ENCODE data around the gene SUN2. TPM values are rescaled to one million over a fixed set of nuclear protein-coding genes. Genes with fewer than 3 reads are reported as not detected.

Gene SUN2
- total and polyA plus RNA-seq, 2 of the 13 experiments (the other 11 are each of a cell fraction or from before 2014, with no cell fraction given), result 45.6 to 56.6 TPM

DNA sequence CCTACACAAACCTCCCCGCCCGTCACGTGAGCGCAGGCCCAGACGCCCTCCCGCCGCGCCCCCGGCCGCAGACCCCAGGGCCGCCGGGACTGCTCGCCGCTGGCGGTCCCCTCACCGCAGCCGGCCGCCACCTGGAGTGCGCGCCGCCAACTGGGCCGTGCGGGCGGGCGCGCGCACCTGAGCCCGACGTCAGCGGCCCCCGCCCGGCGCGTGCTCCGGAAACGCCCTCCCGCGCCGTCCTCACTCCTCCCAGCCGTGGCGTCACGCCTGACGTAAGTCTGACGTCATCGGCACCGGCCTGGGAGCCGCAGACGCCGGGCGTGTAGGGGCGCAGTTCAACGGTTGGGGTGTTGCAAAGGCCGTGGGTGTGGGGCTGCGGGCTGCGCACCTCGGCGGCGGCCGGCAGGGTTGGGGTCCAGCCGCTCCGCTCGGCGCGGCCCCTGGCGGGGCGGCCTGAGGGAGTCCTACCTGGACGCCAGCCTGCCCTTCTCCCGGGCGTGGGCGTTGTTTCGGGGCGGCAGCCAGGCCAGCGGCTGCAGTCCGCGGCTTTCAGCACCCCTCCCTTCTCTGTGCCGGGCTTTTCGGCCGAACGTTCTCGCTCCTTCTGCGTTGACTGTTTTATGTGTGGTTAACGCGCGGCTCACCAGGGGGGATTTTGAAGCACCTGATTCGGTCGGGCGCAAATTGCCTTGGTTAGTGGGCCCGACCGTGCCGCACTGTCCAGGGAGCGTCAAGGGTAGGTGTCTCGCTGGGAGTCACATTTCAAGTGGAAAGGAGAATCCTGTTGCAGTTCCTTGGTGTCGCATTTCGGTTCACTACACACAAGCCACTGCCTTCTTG, 54.8 kb downstream of the SUN2 start, which contains the start of gene JOSD1 (continued):
- TF ChIP-seq, protein P1, sequence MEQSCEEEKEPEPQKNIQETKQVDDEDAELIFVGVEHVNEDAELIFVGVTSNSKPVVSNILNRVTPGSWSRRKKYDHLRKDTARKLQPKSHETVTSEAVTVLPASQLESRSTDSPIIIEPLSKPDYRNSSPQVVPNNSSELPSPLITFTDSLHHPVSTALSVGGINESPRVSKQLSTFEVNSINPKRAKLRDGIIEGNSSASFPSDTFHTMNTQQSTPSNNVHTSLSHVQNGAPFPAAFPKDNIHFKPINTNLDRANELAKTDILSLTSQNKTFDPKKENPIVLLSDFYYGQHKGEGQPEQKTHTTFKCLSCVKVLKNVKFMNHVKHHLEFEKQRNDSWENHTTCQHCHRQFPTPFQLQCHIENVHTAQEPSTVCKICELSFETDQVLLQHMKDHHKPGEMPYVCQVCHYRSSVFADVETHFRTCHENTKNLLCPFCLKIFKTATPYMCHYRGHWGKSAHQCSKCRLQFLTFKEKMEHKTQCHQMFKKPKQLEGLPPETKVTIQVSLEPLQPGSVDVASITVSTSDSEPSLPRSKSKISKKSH (CRISPR knock-in tag; IDR thresholded peaks at IDR 0.05; ENCODE audit: borderline replicate concordance), result no peak
- TF ChIP-seq, protein P2, sequence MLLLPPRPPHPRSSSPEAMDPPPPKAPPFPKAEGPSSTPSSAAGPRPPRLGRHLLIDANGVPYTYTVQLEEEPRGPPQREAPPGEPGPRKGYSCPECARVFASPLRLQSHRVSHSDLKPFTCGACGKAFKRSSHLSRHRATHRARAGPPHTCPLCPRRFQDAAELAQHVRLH (CRISPR knock-in tag; IDR thresholded peaks at IDR 0.05; ENCODE audit: borderline replicate concordance, low read depth), result no peak
- TF ChIP-seq, protein P3, sequence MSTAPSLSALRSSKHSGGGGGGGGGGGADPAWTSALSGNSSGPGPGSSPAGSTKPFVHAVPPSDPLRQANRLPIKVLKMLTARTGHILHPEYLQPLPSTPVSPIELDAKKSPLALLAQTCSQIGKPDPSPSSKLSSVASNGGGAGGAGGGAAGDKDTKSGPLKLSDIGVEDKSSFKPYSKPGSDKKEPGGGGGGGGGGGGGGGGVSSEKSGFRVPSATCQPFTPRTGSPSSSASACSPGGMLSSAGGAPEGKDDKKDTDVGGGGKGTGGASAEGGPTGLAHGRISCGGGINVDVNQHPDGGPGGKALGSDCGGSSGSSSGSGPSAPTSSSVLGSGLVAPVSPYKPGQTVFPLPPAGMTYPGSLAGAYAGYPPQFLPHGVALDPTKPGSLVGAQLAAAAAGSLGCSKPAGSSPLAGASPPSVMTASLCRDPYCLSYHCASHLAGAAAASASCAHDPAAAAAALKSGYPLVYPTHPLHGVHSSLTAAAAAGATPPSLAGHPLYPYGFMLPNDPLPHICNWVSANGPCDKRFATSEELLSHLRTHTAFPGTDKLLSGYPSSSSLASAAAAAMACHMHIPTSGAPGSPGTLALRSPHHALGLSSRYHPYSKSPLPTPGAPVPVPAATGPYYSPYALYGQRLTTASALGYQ (CRISPR knock-in tag; IDR thresholded peaks at IDR 0.05), result peak; percentile 55; the same call in 1 of the 2 replicates
- TF ChIP-seq DMAP1 (CRISPR knock-in tag; IDR thresholded peaks at IDR 0.05), result peak; percentile 61; the same call in 1 of the 2 replicates
- TF ChIP-seq, protein P4, sequence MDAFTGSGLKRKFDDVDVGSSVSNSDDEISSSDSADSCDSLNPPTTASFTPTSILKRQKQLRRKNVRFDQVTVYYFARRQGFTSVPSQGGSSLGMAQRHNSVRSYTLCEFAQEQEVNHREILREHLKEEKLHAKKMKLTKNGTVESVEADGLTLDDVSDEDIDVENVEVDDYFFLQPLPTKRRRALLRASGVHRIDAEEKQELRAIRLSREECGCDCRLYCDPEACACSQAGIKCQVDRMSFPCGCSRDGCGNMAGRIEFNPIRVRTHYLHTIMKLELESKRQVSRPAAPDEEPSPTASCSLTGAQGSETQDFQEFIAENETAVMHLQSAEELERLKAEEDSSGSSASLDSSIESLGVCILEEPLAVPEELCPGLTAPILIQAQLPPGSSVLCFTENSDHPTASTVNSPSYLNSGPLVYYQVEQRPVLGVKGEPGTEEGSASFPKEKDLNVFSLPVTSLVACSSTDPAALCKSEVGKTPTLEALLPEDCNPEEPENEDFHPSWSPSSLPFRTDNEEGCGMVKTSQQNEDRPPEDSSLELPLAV (CRISPR knock-in tag; conservative IDR thresholded peaks at IDR 0.05; ENCODE audit: low read depth), result 0 out of 2 replicates have a peak, but pooled peaks have one; percentile 35
- TF ChIP-seq, protein P5, sequence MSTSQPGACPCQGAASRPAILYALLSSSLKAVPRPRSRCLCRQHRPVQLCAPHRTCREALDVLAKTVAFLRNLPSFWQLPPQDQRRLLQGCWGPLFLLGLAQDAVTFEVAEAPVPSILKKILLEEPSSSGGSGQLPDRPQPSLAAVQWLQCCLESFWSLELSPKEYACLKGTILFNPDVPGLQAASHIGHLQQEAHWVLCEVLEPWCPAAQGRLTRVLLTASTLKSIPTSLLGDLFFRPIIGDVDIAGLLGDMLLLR (CRISPR knock-in tag; IDR thresholded peaks at IDR 0.05), result 0 out of 2 replicates have a peak, but pooled peaks have one; percentile 14
- TF ChIP-seq SP1 (IDR thresholded peaks at IDR 0.05), result no peak
- TF ChIP-seq SP1 (CRISPR knock-in tag; IDR thresholded peaks at IDR 0.05), result peak; percentile 78
- TF ChIP-seq SIX1 (CRISPR knock-in tag; IDR thresholded peaks at IDR 0.05; ENCODE audit: borderline replicate concordance), result no peak
- no peak for TF ChIP-seq STAG1 (CRISPR knock-in tag; IDR thresholded peaks at IDR 0.05)
- TF ChIP-seq ATF7-NPFF (CRISPR knock-in tag; IDR thresholded peaks at IDR 0.05; ENCODE audit: low read depth), result peak; percentile 78; the same call in 1 of the 2 replicates
- TF ChIP-seq MED1 (CRISPR knock-in tag; IDR thresholded peaks at IDR 0.05), result peak; percentile 80; the same call in 1 of the 2 replicates
- TF ChIP-seq, protein P6, sequence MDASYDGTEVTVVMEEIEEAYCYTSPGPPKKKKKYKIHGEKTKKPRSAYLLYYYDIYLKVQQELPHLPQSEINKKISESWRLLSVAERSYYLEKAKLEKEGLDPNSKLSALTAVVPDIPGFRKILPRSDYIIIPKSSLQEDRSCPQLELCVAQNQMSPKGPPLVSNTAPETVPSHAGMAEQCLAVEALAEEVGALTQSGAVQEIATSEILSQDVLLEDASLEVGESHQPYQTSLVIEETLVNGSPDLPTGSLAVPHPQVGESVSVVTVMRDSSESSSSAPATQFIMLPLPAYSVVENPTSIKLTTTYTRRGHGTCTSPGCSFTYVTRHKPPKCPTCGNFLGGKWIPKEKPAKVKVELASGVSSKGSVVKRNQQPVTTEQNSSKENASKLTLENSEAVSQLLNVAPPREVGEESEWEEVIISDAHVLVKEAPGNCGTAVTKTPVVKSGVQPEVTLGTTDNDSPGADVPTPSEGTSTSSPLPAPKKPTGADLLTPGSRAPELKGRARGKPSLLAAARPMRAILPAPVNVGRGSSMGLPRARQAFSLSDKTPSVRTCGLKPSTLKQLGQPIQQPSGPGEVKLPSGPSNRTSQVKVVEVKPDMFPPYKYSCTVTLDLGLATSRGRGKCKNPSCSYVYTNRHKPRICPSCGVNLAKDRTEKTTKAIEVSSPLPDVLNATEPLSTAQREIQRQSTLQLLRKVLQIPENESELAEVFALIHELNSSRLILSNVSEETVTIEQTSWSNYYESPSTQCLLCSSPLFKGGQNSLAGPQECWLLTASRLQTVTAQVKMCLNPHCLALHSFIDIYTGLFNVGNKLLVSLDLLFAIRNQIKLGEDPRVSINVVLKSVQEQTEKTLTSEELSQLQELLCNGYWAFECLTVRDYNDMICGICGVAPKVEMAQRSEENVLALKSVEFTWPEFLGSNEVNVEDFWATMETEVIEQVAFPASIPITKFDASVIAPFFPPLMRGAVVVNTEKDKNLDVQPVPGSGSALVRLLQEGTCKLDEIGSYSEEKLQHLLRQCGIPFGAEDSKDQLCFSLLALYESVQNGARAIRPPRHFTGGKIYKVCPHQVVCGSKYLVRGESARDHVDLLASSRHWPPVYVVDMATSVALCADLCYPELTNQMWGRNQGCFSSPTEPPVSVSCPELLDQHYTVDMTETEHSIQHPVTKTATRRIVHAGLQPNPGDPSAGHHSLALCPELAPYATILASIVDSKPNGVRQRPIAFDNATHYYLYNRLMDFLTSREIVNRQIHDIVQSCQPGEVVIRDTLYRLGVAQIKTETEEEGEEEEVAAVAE (CRISPR knock-in tag; IDR thresholded peaks at IDR 0.05; ENCODE audit: borderline replicate concordance), result no peak
- no peak for TF ChIP-seq ZNF383 (CRISPR knock-in tag; IDR thresholded peaks at IDR 0.05; ENCODE audit: borderline replicate concordance)
- no peak for TF ChIP-seq TAF15 (IDR thresholded peaks at IDR 0.05; ENCODE audit: low read depth, low read length, poor library complexity, severe bottlenecking)
- peak; percentile 28 for TF ChIP-seq CBX1 (IDR thresholded peaks at IDR 0.05; ENCODE audit: low read depth)
- TF ChIP-seq POLR2A (IDR thresholded peaks at IDR 0.05; ENCODE audit: insufficient read depth in 1 of 2, low read depth in 2 of 2, low read length in 2 of 2), result peak; percentile 57 to 72
- TF ChIP-seq ZKSCAN1 (IDR thresholded peaks at IDR 0.05; ENCODE audit: low read length), result no peak
- TF ChIP-seq ZNF841 (CRISPR knock-in tag; IDR thresholded peaks at IDR 0.05; ENCODE audit: borderline replicate concordance), result peak; percentile 41; the same call in 1 of the 2 replicates

Measured in HepG2 (cell line).